H9 (cell line): Measurements from ENCODE around the gene ATP6V0B. TPM values are rescaled to one million over a fixed set of nuclear protein-coding genes. Genes with fewer than 3 reads are reported as not detected.

Experiments
- DNase-seq: peaks from one replicate; pipeline ENCODE4 v3.0.0-alpha.2; 2017
- H2AFZ ChIP-seq: one replicate; pipeline ENCODE4 v1.6.1; 2013; ENCODE audit warnings: mild to moderate bottlenecking, low read length, control low read depth, moderate library complexity
- H2AK5ac ChIP-seq: 2 replicates; pipeline ENCODE4 v1.6.1; 2013; ENCODE audit warnings: low read length, control low read depth, mixed read lengths; ENCODE audit not compliant: insufficient read length
- H2BK120ac ChIP-seq: one replicate; pipeline ENCODE4 v1.6.1; 2013; ENCODE audit warnings: low read depth, mild to moderate bottlenecking, low read length, control low read depth, inconsistent platforms; ENCODE audit not compliant: poor library complexity, severe bottlenecking
- H2BK12ac ChIP-seq: 2 replicates; pipeline ENCODE4 v1.6.1; 2013; ENCODE audit warnings: low read length, control low read depth, mixed read lengths, low read depth; ENCODE audit not compliant: insufficient read length
- H2BK15ac ChIP-seq: 2 replicates; pipeline ENCODE4 v1.6.1; 2013; ENCODE audit warnings: low read depth, low read length, control low read depth
- H2BK20ac ChIP-seq: one replicate; pipeline ENCODE4 v1.6.1; 2013; ENCODE audit warnings: low read depth, mild to moderate bottlenecking, low read length, control low read depth, inconsistent platforms; ENCODE audit not compliant: poor library complexity, severe bottlenecking
- H2BK5ac ChIP-seq: 2 replicates; pipeline ENCODE4 v1.6.1; 2013; ENCODE audit warnings: low read length, control low read depth, mixed read lengths; ENCODE audit not compliant: insufficient read length
- H3K14ac ChIP-seq: 2 replicates; pipeline ENCODE4 v1.6.1; 2013; ENCODE audit warnings: low read length, control low read depth; ENCODE audit not compliant: insufficient read depth
- H3K18ac ChIP-seq: 2 replicates; pipeline ENCODE4 v1.6.1; 2013; ENCODE audit warnings: low read depth, mild to moderate bottlenecking, mixed read lengths, low read length, control low read depth; ENCODE audit not compliant: insufficient read length
- H3K23ac ChIP-seq: 2 replicates; pipeline ENCODE4 v1.6.1; 2013; ENCODE audit warnings: low read length, control low read depth, mixed read lengths, low read depth; ENCODE audit not compliant: insufficient read length
- H3K23me2 ChIP-seq: 2 replicates; pipeline ENCODE4 v1.6.1; 2013; ENCODE audit warnings: low read depth, mild to moderate bottlenecking, mixed read lengths, low read length, control low read depth; ENCODE audit not compliant: insufficient read length, poor library complexity, severe bottlenecking
- H3K27ac ChIP-seq: 2 replicates; pipeline ENCODE4 v1.5.1; 2013; ENCODE audit warnings: low read length, control low read depth, mixed read lengths, low read depth; ENCODE audit not compliant: insufficient read length
- H3K27me3 ChIP-seq: 2 replicates; pipeline ENCODE4 v1.6.1; 2013; ENCODE audit warnings: low read length, control low read depth, inconsistent platforms; ENCODE audit not compliant: insufficient read depth
- H3K4ac ChIP-seq: 2 replicates; pipeline ENCODE4 v1.6.1; 2013; ENCODE audit warnings: low read depth, mild to moderate bottlenecking, control low read depth, inconsistent platforms, low read length, moderate library complexity
- H3K4me1 ChIP-seq: 2 replicates; pipeline ENCODE4 v1.6.1; 2013; ENCODE audit warnings: low read length, control low read depth, inconsistent platforms; ENCODE audit not compliant: insufficient read depth
- H3K4me2 ChIP-seq: 2 replicates; pipeline ENCODE4 v1.6.1; 2013; ENCODE audit warnings: low read length, control low read depth, mixed read lengths; ENCODE audit not compliant: insufficient read length, insufficient read depth
- H3K56ac ChIP-seq: 2 replicates; pipeline ENCODE4 v1.6.1; 2013; ENCODE audit warnings: low read depth, mild to moderate bottlenecking, mixed read lengths, low read length, control low read depth; ENCODE audit not compliant: insufficient read length
- H3K79me1 ChIP-seq: 2 replicates; pipeline ENCODE4 v1.6.1; 2013; ENCODE audit warnings: low read depth, mild to moderate bottlenecking, moderate library complexity, low read length, control low read depth, inconsistent platforms; ENCODE audit not compliant: insufficient read depth, poor library complexity, severe bottlenecking
- H3K79me2 ChIP-seq: 2 replicates; pipeline ENCODE4 v1.6.1; 2013; ENCODE audit warnings: low read length, control low read depth, inconsistent platforms; ENCODE audit not compliant: insufficient read depth
- H3K9ac ChIP-seq: 2 replicates; pipeline ENCODE4 v1.6.1; 2013; ENCODE audit warnings: low read length, control low read depth, mixed read lengths; ENCODE audit not compliant: insufficient read length; ENCODE audit errors: extremely low read depth
- H3K9me3 ChIP-seq: one replicate; pipeline ENCODE4 v1.6.1; 2013; ENCODE audit warnings: low read depth, low read length, inconsistent platforms; ENCODE audit not compliant: control insufficient read depth
- H3T11ph ChIP-seq: one replicate; pipeline ENCODE4 v1.6.1; 2013; ENCODE audit warnings: mild to moderate bottlenecking, low read length, control low read depth, inconsistent platforms
- H4K20me1 ChIP-seq: one replicate; pipeline ENCODE4 v1.6.1; 2013; ENCODE audit not compliant: control insufficient read depth, insufficient read length, insufficient read depth
- H4K5ac ChIP-seq: 2 replicates; pipeline ENCODE4 v1.6.1; 2013; ENCODE audit warnings: low read depth, mild to moderate bottlenecking, mixed read lengths, low read length, control low read depth; ENCODE audit not compliant: insufficient read length
- H4K8ac ChIP-seq: replicated peaks from 2 replicates; pipeline ENCODE4 v1.6.1; 2013; ENCODE audit warnings: low read length, control low read depth, mixed read lengths, low read depth; ENCODE audit not compliant: insufficient read length
- H4K91ac ChIP-seq: 2 replicates; pipeline ENCODE4 v1.6.1; 2013; ENCODE audit warnings: low read depth, mild to moderate bottlenecking, moderate library complexity, mixed read lengths, low read length, control low read depth; ENCODE audit not compliant: insufficient read length
- H3K27ac Mint-ChIP-seq, 3 experiments: 2 replicates in 2 of 3; 3 replicates in 1 of 3; pipeline ENCODE4 v1.8.0; 2020 to 2021; ENCODE audit warnings: mixed read lengths in 3 of 3, mild to moderate bottlenecking in 1 of 3, moderate library complexity in 1 of 3
- H3K27me3 Mint-ChIP-seq: 2 replicates; pipeline ENCODE4 v1.8.0; 2021; ENCODE audit warnings: low read depth, mild to moderate bottlenecking, moderate library complexity, mixed read lengths
- H3K36me3 Mint-ChIP-seq, 3 experiments: 2 replicates in 2 of 3; 3 replicates in 1 of 3; pipeline ENCODE4 v1.8.0; 2020 to 2021; ENCODE audit warnings: low read depth in 3 of 3, mixed read lengths in 3 of 3; ENCODE audit not compliant: insufficient read depth in 1 of 3
- H3K4me1 Mint-ChIP-seq, 2 experiments: 2 replicates each; pipeline ENCODE4 v1.8.0; 2020; ENCODE audit warnings: mixed read lengths in 2 of 2
- H3K4me3 Mint-ChIP-seq, 2 experiments: 2 replicates in 1 of 2; 3 replicates in 1 of 2; pipeline ENCODE4 v1.8.0; 2020 to 2021; ENCODE audit warnings: mild to moderate bottlenecking in 2 of 2, mixed read lengths in 2 of 2, moderate library complexity in 1 of 2
- H3K9me3 Mint-ChIP-seq, 2 experiments: 2 replicates in 1 of 2; 3 replicates in 1 of 2; pipeline ENCODE4 v1.8.0; 2020; ENCODE audit warnings: mild to moderate bottlenecking in 2 of 2, mixed read lengths in 2 of 2, moderate library complexity in 1 of 2
- WGBS: extraction: QIAGEN DNeasy Blood & Tissue Kit; methylation state at CpG from one replicate; pipeline ENCODE4 v1.1.7; 2013; ENCODE audit warnings: missing lambda C conversion rate, low lambda C conversion rate, mixed read lengths; ENCODE audit not compliant: insufficient read length; ENCODE audit errors: extremely low coverage; 5-methylcytosine and 5-hydroxymethylcytosine counted together
- total RNA-seq: library from RNA; stranded (reverse); gene quantifications from 2 replicates; pipeline ENCODE4 v1.2.1, GENCODE V29; 2021
- TF ChIP-seq, protein P1 (sequence below): fragments of 200-600 bp; sonication (generic); conservative IDR thresholded peaks from 3 replicates; pipeline ENCODE4 v1.8.0; 2021; ENCODE audit warnings: antibody characterized with exemption, mild to moderate bottlenecking

ATP6V0B gene
- total RNA-seq, 1 experiment from 2014 or later, result 131 TPM

DNA sequence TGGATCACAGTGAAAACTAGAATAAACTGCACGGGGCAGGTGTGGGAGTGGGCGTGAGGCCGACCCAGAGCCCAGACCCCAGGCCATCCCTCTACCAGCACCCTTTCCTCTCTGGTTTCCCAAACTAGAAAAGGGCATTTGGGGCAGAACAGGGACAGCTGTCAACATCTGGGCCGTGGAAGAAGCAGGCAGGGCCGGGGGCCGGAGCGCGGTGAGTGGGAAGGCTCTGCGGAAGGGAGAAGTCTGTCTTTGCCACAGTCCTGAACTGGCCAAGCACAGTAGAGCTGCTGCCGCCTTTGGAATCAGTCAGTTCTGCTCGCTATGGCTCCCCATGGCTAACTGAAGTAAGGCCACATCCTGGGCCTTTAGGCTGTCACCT, 23.2 kb downstream of the ATP6V0B start:
- H4K20me1 ChIP-seq, result no peaks in the 10 kb centered on the region
- Mint-ChIP-seq H3K4me1 (peaks cover 4 to 15% of the 10 kb centered on the region in 2 experiments; a peak in 3 of 4 replicates), H3K27me3 (no peaks in the 10 kb centered on the region; the same call in none of the 2 replicates), H3K36me3 (peaks cover 10 to 40% (median 27%) of the 10 kb centered on the region in 3 experiments; a peak in 6 of 7 replicates), H3K4me3 (no peak overlapping the region), H3K9me3 (no peaks in the 10 kb centered on the region), H3K27ac (no peak overlapping the region)
- no peak overlapping the region for H3K23ac ChIP-seq
- no peaks in the 10 kb centered on the region for H3K4me1 ChIP-seq
- H2BK12ac ChIP-seq, result no peak overlapping the region
- no peak overlapping the region for H4K5ac ChIP-seq
- H3K9me3 ChIP-seq, result no peaks in the 10 kb centered on the region
- no peak overlapping the region for H2AK5ac ChIP-seq
- no peak for DNase-seq
- H3K27me3 ChIP-seq, result no peaks in the 10 kb centered on the region
- H3T11ph ChIP-seq, result no peak overlapping the region
- no peak overlapping the region for H3K27ac ChIP-seq
- no peak overlapping the region for H3K14ac ChIP-seq
- H2BK15ac ChIP-seq, result no peak overlapping the region
- no peak overlapping the region for H3K4ac ChIP-seq
- TF ChIP-seq, protein P1, sequence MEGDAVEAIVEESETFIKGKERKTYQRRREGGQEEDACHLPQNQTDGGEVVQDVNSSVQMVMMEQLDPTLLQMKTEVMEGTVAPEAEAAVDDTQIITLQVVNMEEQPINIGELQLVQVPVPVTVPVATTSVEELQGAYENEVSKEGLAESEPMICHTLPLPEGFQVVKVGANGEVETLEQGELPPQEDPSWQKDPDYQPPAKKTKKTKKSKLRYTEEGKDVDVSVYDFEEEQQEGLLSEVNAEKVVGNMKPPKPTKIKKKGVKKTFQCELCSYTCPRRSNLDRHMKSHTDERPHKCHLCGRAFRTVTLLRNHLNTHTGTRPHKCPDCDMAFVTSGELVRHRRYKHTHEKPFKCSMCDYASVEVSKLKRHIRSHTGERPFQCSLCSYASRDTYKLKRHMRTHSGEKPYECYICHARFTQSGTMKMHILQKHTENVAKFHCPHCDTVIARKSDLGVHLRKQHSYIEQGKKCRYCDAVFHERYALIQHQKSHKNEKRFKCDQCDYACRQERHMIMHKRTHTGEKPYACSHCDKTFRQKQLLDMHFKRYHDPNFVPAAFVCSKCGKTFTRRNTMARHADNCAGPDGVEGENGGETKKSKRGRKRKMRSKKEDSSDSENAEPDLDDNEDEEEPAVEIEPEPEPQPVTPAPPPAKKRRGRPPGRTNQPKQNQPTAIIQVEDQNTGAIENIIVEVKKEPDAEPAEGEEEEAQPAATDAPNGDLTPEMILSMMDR, result no peak
- no peak overlapping the region for H2BK20ac ChIP-seq
- H3K79me1 ChIP-seq, result no peaks in the 10 kb centered on the region
- H3K18ac ChIP-seq, result no peak overlapping the region
- H2BK5ac ChIP-seq, result no peak overlapping the region
- no peak overlapping the region for H3K56ac ChIP-seq
- H2BK120ac ChIP-seq, result no peak overlapping the region
- WGBS, result no CpG with 5 or more reads among the region's 11 CpGs
- H3K79me2 ChIP-seq, result no peaks in the 10 kb centered on the region
- no peak overlapping the region for H3K9ac ChIP-seq
- no peak overlapping the region for H3K4me2 ChIP-seq
- H3K23me2 ChIP-seq, result no peaks in the 10 kb centered on the region
- no peak overlapping the region for H4K8ac ChIP-seq
- H4K91ac ChIP-seq, result no peak overlapping the region
- H2AFZ ChIP-seq, result no peak overlapping the region
